ENCODE measurements around the gene ADAMTSL2.

The ADAMTSL2 gene

GRCh38 chr9:133575186-133576030 is 40.9 kb downstream of the ADAMTSL2 start:
- H3F3A ChIP-seq (ENCODE audit: insufficient read depth), result no peaks in the 10 kb centered on the region
- no peaks in the 10 kb centered on the region for H3K79me2 ChIP-seq (ENCODE audit: insufficient read depth, low read length)
- no peaks in the 10 kb centered on the region for H3K36me3 ChIP-seq (ENCODE audit: low read length)
- H3K9me3 ChIP-seq (ENCODE audit: insufficient read depth, low read length), result no peaks in the 10 kb centered on the region
- no peaks in the 10 kb centered on the region for H3K9me2 ChIP-seq (replicated peaks; ENCODE audit: insufficient read depth, low read length)
- H3K27ac ChIP-seq (ENCODE audit: low read depth, low read length), result no peak overlapping the region
- H3K4me3 ChIP-seq (ENCODE audit: insufficient read depth, low read length, poor library complexity, severe bottlenecking), result no peak overlapping the region
- H3K4me2 ChIP-seq (ENCODE audit: low read depth, low read length, poor library complexity, severe bottlenecking), result no peak overlapping the region
- TF ChIP-seq EZH2phosphoT487 (conservative IDR thresholded peaks at IDR 0.05; ENCODE audit: low read length) (no peak), CTCF (IDR thresholded peaks at IDR 0.05; ENCODE audit: insufficient read depth, low read length, poor library complexity, severe bottlenecking) (no peak)
- no peaks in the 10 kb centered on the region for H4K20me1 ChIP-seq (ENCODE audit: low read depth, low read length)
- no peaks in the 10 kb centered on the region for H3K27me3 ChIP-seq (ENCODE audit: low read length)
- no peak overlapping the region for H3K9ac ChIP-seq (ENCODE audit: low read length)
- no peak overlapping the region for H2AFZ ChIP-seq (ENCODE audit: low read depth, low read length, severe bottlenecking)

DNA sequence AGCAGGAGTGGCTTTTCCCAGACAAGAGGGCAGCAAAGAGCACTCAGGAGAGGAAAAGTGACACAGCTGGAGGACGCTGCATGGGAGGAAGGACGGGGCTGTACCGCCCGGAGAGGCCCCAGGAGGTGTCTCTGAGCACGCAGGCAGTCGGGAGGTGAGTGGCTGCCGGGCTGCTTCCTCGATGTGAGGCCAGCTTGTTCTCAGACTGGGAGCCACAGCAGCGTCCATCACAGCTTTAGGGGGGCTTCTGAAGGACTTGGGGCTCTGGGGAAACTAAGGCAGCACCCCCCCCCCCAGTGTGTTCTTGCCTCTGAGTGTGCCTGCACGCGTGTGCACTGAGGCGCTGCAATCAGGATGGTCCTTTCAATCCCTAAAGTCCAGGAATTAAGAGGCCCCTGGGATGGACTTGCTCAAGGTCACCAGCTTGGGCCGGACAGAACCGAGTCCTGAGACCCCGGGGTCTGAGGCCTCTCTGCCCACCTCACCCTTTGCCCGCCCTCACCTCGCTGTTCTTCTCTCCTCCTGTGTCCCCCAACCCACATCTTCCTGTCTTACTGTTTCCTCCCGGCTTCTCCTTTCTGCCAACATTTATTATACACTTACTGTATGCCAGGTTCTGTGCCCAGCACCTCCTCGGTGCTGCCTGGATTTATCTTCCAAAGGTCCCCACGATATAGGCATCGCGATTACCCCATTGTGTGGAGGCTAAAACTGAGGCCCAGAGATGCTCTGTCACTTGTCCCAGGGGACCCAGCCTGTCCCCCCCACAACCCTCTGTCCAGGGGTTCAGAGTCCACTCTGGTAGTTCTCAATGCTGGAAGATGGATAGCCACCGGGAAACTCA is 41.7 kb downstream of the ADAMTSL2 start:
- Histone ChIP-seq H3K9ac (ENCODE audit: low read length) (no peak overlapping the region), H3K36me3 (ENCODE audit: low read length) (no peaks in the 10 kb centered on the region), H3F3A (ENCODE audit: insufficient read depth) (no peaks in the 10 kb centered on the region), H4K20me1 (ENCODE audit: low read depth, low read length) (no peaks in the 10 kb centered on the region), H3K4me3 (ENCODE audit: insufficient read depth, low read length, poor library complexity, severe bottlenecking) (no peak overlapping the region), H3K27me3 (ENCODE audit: low read length) (no peaks in the 10 kb centered on the region), H3K9me2 (replicated peaks; ENCODE audit: insufficient read depth, low read length) (no peaks in the 10 kb centered on the region), H3K27ac (ENCODE audit: low read depth, low read length) (no peak overlapping the region), H3K79me2 (ENCODE audit: insufficient read depth, low read length) (no peaks in the 10 kb centered on the region), H3K4me2 (ENCODE audit: low read depth, low read length, poor library complexity, severe bottlenecking) (no peak overlapping the region), H3K9me3 (ENCODE audit: insufficient read depth, low read length) (no peaks in the 10 kb centered on the region), H2AFZ (ENCODE audit: low read depth, low read length, severe bottlenecking) (no peak overlapping the region)
- TF ChIP-seq EZH2phosphoT487 (conservative IDR thresholded peaks at IDR 0.05; ENCODE audit: low read length), result no peak
- TF ChIP-seq CTCF (IDR thresholded peaks at IDR 0.05; ENCODE audit: insufficient read depth, low read length, poor library complexity, severe bottlenecking), result no peak

DNA sequence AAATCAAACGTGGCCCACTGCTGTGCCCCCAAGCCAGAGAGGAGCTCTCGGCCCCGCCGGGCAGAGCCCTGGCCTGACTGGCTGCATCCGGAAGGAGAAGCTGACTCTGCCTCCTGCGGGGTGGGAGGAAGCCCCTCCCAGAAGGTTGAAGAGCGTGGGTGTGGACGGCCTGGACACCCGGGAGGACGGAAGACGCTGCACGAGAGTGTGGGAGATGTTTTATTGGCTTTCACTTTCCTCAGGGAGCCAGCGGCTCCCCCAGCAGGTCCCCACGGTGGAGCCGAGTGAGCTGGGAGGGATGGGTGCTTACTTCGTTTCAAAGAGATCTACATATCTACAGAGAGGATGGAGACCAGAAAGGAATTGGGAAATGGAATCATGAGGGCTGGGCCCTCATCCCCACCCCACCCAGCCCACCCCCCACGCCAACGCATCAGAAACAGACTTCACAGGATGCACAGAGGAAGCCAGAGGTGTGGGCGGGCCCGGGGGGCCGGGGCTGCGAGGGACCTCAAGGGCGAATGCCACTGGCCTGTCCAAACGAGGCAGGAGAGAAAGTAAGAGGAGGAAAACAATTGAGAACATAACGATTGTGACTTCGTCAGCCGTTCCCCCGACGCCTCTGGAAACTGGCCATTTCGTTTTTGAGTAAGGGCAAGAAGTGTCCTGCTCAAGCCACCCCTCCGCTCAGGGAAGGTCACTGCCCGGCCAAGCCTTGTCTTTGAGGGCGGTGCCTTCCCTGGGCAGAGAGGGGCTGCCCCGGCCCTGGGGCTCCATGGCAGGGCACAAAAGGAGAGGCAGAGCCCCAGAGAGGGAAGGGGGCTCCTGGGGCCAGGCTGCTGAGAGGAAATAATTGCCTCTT is 42.6 kb downstream of the ADAMTSL2 start:
- H3K4me2 ChIP-seq (ENCODE audit: low read depth, low read length, poor library complexity, severe bottlenecking), result no peak overlapping the region

More for the DNA sequence above, 42.6 kb downstream of the ADAMTSL2 start:
- Histone ChIP-seq H3K9ac (ENCODE audit: low read length) (no peak overlapping the region), H3K9me3 (ENCODE audit: insufficient read depth, low read length) (no peaks in the 10 kb centered on the region), H2AFZ (ENCODE audit: low read depth, low read length, severe bottlenecking) (no peak overlapping the region), H3K4me3 (ENCODE audit: insufficient read depth, low read length, poor library complexity, severe bottlenecking) (no peak overlapping the region), H3K27ac (ENCODE audit: low read depth, low read length) (no peak overlapping the region), H3K79me2 (ENCODE audit: insufficient read depth, low read length) (no peaks in the 10 kb centered on the region), H3K9me2 (replicated peaks; ENCODE audit: insufficient read depth, low read length) (no peaks in the 10 kb centered on the region), H3K36me3 (ENCODE audit: low read length) (no peaks in the 10 kb centered on the region), H3K27me3 (ENCODE audit: low read length) (no peaks in the 10 kb centered on the region), H3F3A (ENCODE audit: insufficient read depth) (no peaks in the 10 kb centered on the region), H4K20me1 (ENCODE audit: low read depth, low read length) (no peaks in the 10 kb centered on the region)
- TF ChIP-seq EZH2phosphoT487 (conservative IDR thresholded peaks at IDR 0.05; ENCODE audit: low read length), result no peak
- TF ChIP-seq CTCF (IDR thresholded peaks at IDR 0.05; ENCODE audit: insufficient read depth, low read length, poor library complexity, severe bottlenecking), result no peak
